HEK293 (cell line): ENCODE data around the gene UPP1.

Source experiments
- CTCF ChIA-PET: fragments of 350-600 bp; formaldehyde crosslinking; extraction: SDS; loops from one replicate; lab custom pipeline; 2021; ENCODE audit warnings: antibody characterized with exemption; lab: Yijun Ruan, JAX
- POLR2A ChIA-PET: fragments of 300-600 bp; formaldehyde crosslinking; extraction: SDS; loops from one replicate; lab custom pipeline; 2020; ENCODE audit warnings: antibody characterized with exemption, inconsistent platforms; lab: Yijun Ruan, JAX
- H3K27ac ChIP-seq: fragments of 200-500 bp; sonication (Bioruptor generic); 2 replicates; pipeline ENCODE4 v1.5.1; 2014; ENCODE audit warnings: low read depth, low read length, control low read depth, inconsistent platforms; ENCODE audit errors: extremely low read depth
- H3K36me3 ChIP-seq, 2 experiments: fragments of 200-500 bp in 1 of 2; sonication (Bioruptor generic) in 1 of 2; 1 replicate in 1 of 2; 2 replicates in 1 of 2; pipeline ENCODE4 v1.5.1; 2014 to 2017; ENCODE audit warnings: inconsistent platforms in 2 of 2, low read length in 2 of 2; ENCODE audit not compliant: control insufficient read depth in 2 of 2, insufficient read depth in 1 of 2
- H3K4me1 ChIP-seq: fragments of 200-500 bp; sonication (Bioruptor generic); 2 replicates; pipeline ENCODE4 v1.5.1; 2014; ENCODE audit warnings: mild to moderate bottlenecking, low read length, inconsistent platforms; ENCODE audit not compliant: control insufficient read depth, insufficient read depth
- H3K4me3 ChIP-seq: 2 replicates; pipeline ENCODE4 v1.5.1; 2011; ENCODE audit warnings: low read depth, mild to moderate bottlenecking, control low read depth, low read length, moderate library complexity
- H3K9me3 ChIP-seq: fragments of 200-500 bp; sonication (Bioruptor generic); 2 replicates; pipeline ENCODE4 v1.5.1; 2014; ENCODE audit warnings: low read depth, low read length, inconsistent platforms; ENCODE audit not compliant: control insufficient read depth, insufficient read depth
- GLIS2 ChIP-seq: fragments of 450-650 bp; formaldehyde crosslinking; IDR thresholded peaks from 2 replicates; pipeline ENCODE4 v1.5.1; 2016; ENCODE audit warnings: missing biosample characterization, missing genetic modification characterization
- KLF1 ChIP-seq: fragments of 450-650 bp; formaldehyde crosslinking; IDR thresholded peaks from 2 replicates; pipeline ENCODE4 v1.5.1; 2016; ENCODE audit warnings: missing biosample characterization, missing genetic modification characterization
- KLF8 ChIP-seq: fragments of 450-650 bp; formaldehyde crosslinking; IDR thresholded peaks from 2 replicates; pipeline ENCODE4 v1.5.1; 2016; ENCODE audit warnings: missing biosample characterization, missing genetic modification characterization
- MZF1 ChIP-seq: fragments of 450-650 bp; formaldehyde crosslinking; IDR thresholded peaks from 2 replicates; pipeline ENCODE4 v1.5.1; 2017; ENCODE audit warnings: missing biosample characterization, missing genetic modification characterization, borderline replicate concordance
- PRDM1 ChIP-seq: fragments of 450-650 bp; formaldehyde crosslinking; IDR thresholded peaks from 2 replicates; pipeline ENCODE4; 2016; ENCODE audit warnings: missing biosample characterization, missing genetic modification characterization
- ZFHX2 ChIP-seq: fragments of 450-650 bp; formaldehyde crosslinking; conservative IDR thresholded peaks from 2 replicates; pipeline ENCODE4 v1.5.1; 2016; ENCODE audit warnings: missing biosample characterization, missing genetic modification characterization
- ZFP69B ChIP-seq: fragments of 450-650 bp; formaldehyde crosslinking; IDR thresholded peaks from 2 replicates; pipeline ENCODE4 v1.5.1; 2016; ENCODE audit warnings: missing biosample characterization, missing genetic modification characterization
- ZNF114 ChIP-seq: fragments of 450-650 bp; formaldehyde crosslinking; IDR thresholded peaks from 2 replicates; pipeline ENCODE4 v1.5.0; 2017; ENCODE audit warnings: missing biosample characterization, missing genetic modification characterization
- ZNF132 ChIP-seq: fragments of 450-650 bp; formaldehyde crosslinking; IDR thresholded peaks from 2 replicates; pipeline ENCODE4 v1.5.1; 2017; ENCODE audit warnings: missing biosample characterization, missing genetic modification characterization, borderline replicate concordance
- ZNF157 ChIP-seq: fragments of 450-650 bp; formaldehyde crosslinking; IDR thresholded peaks from 2 replicates; pipeline ENCODE4 v1.5.1; 2016; ENCODE audit warnings: missing biosample characterization, missing genetic modification characterization
- ZNF274 ChIP-seq, 2 experiments: fragments of 200-500 bp in 1 of 2; fragments of 450-650 bp in 1 of 2; sonication (Bioruptor generic) in 1 of 2; formaldehyde crosslinking in 1 of 2; IDR thresholded peaks; 2 replicates each; pipeline versions ENCODE4 v1.5.1 to v1.6.1; 2014 to 2016; ENCODE audit warnings: borderline replicate concordance in 1 of 2, inconsistent platforms in 1 of 2, low read length in 1 of 2, missing biosample characterization in 1 of 2, missing genetic modification characterization in 1 of 2
- ZNF354C ChIP-seq: fragments of 450-650 bp; formaldehyde crosslinking; IDR thresholded peaks from 2 replicates; pipeline ENCODE4 v1.5.1; 2016; ENCODE audit warnings: missing biosample characterization, missing genetic modification characterization, low read depth, borderline replicate concordance
- ZNF366 ChIP-seq: fragments of 450-650 bp; formaldehyde crosslinking; conservative IDR thresholded peaks from 2 replicates; pipeline ENCODE4 v1.5.1; 2016; ENCODE audit warnings: missing biosample characterization, missing genetic modification characterization
- ZNF571 ChIP-seq: fragments of 450-650 bp; formaldehyde crosslinking; IDR thresholded peaks from 2 replicates; pipeline ENCODE4 v1.5.0; 2017; ENCODE audit warnings: missing biosample characterization, missing genetic modification characterization
- TF ChIP-seq, protein P1 (sequence below): fragments of 450-650 bp; formaldehyde crosslinking; IDR thresholded peaks from 2 replicates; pipeline ENCODE4 v1.5.1; 2016; ENCODE audit warnings: missing biosample characterization, missing genetic modification characterization
- TF ChIP-seq, protein P2 (sequence below): fragments of 450-650 bp; formaldehyde crosslinking; IDR thresholded peaks from 2 replicates; pipeline ENCODE4 v1.5.1; 2016; ENCODE audit warnings: missing biosample characterization, missing genetic modification characterization
- TF ChIP-seq, protein P3 (sequence below): IDR thresholded peaks from 2 replicates; pipeline ENCODE4 v1.6.1; 2011; ENCODE audit warnings: mild to moderate bottlenecking, low read depth, low read length, borderline replicate concordance

UPP1 gene

DNA sequence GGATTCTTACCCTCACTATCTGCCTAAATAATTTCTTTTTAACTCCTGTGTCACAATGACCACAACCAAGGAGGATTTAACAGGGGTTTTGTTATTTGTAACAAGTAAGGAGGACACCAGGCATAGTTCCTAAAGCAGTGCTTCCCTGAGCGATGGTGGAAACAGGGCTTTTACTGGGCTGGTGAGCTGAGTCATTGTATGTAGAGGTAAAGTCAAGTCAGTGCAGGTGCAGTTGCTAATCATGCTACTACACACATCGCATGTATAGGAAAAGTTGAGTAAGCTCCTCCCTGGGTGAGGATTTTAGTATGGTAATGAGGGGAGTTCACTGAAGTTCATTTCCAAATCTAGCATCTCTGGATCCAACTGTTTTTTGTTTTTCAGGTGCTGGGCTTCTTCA, 59.2 kb downstream of the UPP1 start:
- ChIA-PET CTCF (interaction anchor here (0.8 kb wide), 1 partner anchor 178 kb away, joined by 4 read pairs; no protein-coding TSS in a partner anchor), POLR2A (no interaction called here)
- no peak for TF ChIP-seq ZNF571 (tag by site-specific recombination)
- no peak for TF ChIP-seq GLIS2 (tag by site-specific recombination)
- no peak for TF ChIP-seq ZNF114 (tag by site-specific recombination)
- TF ChIP-seq, protein P1, sequence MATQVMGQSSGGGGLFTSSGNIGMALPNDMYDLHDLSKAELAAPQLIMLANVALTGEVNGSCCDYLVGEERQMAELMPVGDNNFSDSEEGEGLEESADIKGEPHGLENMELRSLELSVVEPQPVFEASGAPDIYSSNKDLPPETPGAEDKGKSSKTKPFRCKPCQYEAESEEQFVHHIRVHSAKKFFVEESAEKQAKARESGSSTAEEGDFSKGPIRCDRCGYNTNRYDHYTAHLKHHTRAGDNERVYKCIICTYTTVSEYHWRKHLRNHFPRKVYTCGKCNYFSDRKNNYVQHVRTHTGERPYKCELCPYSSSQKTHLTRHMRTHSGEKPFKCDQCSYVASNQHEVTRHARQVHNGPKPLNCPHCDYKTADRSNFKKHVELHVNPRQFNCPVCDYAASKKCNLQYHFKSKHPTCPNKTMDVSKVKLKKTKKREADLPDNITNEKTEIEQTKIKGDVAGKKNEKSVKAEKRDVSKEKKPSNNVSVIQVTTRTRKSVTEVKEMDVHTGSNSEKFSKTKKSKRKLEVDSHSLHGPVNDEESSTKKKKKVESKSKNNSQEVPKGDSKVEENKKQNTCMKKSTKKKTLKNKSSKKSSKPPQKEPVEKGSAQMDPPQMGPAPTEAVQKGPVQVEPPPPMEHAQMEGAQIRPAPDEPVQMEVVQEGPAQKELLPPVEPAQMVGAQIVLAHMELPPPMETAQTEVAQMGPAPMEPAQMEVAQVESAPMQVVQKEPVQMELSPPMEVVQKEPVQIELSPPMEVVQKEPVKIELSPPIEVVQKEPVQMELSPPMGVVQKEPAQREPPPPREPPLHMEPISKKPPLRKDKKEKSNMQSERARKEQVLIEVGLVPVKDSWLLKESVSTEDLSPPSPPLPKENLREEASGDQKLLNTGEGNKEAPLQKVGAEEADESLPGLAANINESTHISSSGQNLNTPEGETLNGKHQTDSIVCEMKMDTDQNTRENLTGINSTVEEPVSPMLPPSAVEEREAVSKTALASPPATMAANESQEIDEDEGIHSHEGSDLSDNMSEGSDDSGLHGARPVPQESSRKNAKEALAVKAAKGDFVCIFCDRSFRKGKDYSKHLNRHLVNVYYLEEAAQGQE (tag by site-specific recombination) = no peak
- no peak for TF ChIP-seq ZNF157
- no peak for TF ChIP-seq ZFHX2 (tag by site-specific recombination)
- TF ChIP-seq ZFP69B = no peak
- TF ChIP-seq KLF8 = no peak
- TF ChIP-seq, protein P2, sequence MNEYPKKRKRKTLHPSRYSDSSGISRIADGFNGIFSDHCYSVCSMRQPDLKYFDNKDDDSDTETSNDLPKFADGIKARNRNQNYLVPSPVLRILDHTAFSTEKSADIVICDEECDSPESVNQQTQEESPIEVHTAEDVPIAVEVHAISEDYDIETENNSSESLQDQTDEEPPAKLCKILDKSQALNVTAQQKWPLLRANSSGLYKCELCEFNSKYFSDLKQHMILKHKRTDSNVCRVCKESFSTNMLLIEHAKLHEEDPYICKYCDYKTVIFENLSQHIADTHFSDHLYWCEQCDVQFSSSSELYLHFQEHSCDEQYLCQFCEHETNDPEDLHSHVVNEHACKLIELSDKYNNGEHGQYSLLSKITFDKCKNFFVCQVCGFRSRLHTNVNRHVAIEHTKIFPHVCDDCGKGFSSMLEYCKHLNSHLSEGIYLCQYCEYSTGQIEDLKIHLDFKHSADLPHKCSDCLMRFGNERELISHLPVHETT (tag by site-specific recombination) = no peak
- TF ChIP-seq MZF1 (tag by site-specific recombination) = no peak
- Histone ChIP-seq H3K36me3 (no peaks in the 10 kb centered on the region), H3K4me1 (no peaks in the 10 kb centered on the region), H3K4me3 (no peak overlapping the region), H3K27ac (no peak overlapping the region), H3K9me3 (no peaks in the 10 kb centered on the region)

DNA sequence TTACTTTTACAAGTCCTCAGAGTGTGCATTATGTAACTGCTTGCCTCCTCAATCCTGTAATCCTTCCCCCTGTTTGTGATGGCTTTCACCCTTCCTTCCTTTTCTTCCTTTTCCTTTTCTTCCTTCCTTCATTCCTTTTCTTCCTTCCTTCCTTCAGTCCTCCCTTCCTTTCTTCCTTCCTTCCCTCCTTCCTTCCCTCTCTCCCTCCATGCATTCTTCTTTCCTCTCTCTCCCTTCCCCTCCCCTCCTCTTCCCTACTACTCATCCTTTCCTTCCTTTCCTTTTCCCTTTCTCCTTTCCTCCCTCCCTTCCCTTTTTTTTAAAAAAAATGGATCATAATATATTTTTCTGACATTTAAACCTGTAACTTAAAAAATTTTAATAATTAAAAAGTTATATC, 60.0 kb downstream of the UPP1 start:
- TF ChIP-seq KLF1 = no peak
- TF ChIP-seq PRDM1 = peak; percentile 90
- peak; percentile 51 for TF ChIP-seq ZNF366
- POLR2A ChIA-PET = no interaction called here
- Histone ChIP-seq H3K4me1 (no peaks in the 10 kb centered on the region), H3K4me3 (no peak overlapping the region), H3K9me3 (no peaks in the 10 kb centered on the region), H3K27ac (no peak overlapping the region), H3K36me3 (no peaks in the 10 kb centered on the region)
- CTCF ChIA-PET = no interaction called here

DNA sequence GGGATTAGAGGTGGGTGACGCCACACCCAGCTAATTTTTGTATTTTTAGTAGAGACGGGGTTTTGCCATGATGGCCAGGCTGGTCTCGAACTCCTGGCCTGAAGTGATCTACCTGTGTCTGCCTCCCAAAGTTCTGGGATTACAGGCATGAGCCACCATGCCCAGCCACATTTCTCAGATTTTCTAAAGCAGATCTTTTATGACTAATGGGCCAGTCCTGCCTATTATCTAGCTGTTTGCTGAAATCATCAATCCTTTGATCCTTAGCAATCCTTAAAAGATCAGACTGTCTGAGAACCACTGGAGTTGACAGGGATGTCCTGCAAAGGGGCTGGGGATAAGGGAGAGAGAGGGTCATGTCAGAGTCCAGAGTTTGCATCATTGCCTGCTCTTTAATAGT, 61.0 kb downstream of the UPP1 start:
- Histone ChIP-seq H3K36me3 (no peaks in the 10 kb centered on the region), H3K4me1 (no peaks in the 10 kb centered on the region), H3K4me3 (no peak overlapping the region), H3K27ac (no peak overlapping the region), H3K9me3 (no peaks in the 10 kb centered on the region)
- TF ChIP-seq ZNF132 (tag by site-specific recombination) = no peak
- TF ChIP-seq ZNF274 (IDR thresholded peaks at IDR 0.05; ENCODE audit: low read length) = no peak
- no peak for TF ChIP-seq ZNF274 (tag by site-specific recombination; IDR thresholded peaks at IDR 0.05; ENCODE audit: borderline replicate concordance)
- TF ChIP-seq, protein P3, sequence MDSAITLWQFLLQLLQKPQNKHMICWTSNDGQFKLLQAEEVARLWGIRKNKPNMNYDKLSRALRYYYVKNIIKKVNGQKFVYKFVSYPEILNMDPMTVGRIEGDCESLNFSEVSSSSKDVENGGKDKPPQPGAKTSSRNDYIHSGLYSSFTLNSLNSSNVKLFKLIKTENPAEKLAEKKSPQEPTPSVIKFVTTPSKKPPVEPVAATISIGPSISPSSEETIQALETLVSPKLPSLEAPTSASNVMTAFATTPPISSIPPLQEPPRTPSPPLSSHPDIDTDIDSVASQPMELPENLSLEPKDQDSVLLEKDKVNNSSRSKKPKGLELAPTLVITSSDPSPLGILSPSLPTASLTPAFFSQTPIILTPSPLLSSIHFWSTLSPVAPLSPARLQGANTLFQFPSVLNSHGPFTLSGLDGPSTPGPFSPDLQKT = no peak
- TF ChIP-seq ZNF354C (tag by site-specific recombination) = no peak
- ChIA-PET POLR2A (no interaction called here), CTCF (no interaction called here)
